NB4 (cell line): ENCODE measurements around the gene ZNF774.
"Not testable (repeated sequence)": the region's sequence is repeated elsewhere in the genome, so short reads cannot be mapped to it uniquely, and the experiment has no call there.

Experiments used
- DNase-seq: peaks from one replicate; pipeline ENCODE4 v3.0.0; 2010; ENCODE audit warnings: low read depth
- H3K4me3 ChIP-seq: one replicate; pipeline ENCODE4 v1.5.1; 2011; ENCODE audit warnings: mild to moderate bottlenecking, low read depth, low read length, moderate library complexity
- CTCF ChIP-seq: IDR thresholded peaks from one replicate; pipeline ENCODE4 v1.5.1; 2012; ENCODE audit warnings: low read depth, low read length
- MYC ChIP-seq: IDR thresholded peaks from 2 replicates; pipeline ENCODE4 v1.6.1; 2011; ENCODE audit warnings: low read depth, low read length
- POLR2A ChIP-seq: IDR thresholded peaks from 2 replicates; pipeline ENCODE4 v1.6.1; 2011; ENCODE audit warnings: mild to moderate bottlenecking; ENCODE audit not compliant: insufficient read length; ENCODE audit errors: extremely low read depth
- TF ChIP-seq, protein P1 (sequence below): IDR thresholded peaks from 2 replicates; pipeline ENCODE4 v1.6.1; 2011; ENCODE audit warnings: low read depth, low read length

The ZNF774 gene

DNA sequence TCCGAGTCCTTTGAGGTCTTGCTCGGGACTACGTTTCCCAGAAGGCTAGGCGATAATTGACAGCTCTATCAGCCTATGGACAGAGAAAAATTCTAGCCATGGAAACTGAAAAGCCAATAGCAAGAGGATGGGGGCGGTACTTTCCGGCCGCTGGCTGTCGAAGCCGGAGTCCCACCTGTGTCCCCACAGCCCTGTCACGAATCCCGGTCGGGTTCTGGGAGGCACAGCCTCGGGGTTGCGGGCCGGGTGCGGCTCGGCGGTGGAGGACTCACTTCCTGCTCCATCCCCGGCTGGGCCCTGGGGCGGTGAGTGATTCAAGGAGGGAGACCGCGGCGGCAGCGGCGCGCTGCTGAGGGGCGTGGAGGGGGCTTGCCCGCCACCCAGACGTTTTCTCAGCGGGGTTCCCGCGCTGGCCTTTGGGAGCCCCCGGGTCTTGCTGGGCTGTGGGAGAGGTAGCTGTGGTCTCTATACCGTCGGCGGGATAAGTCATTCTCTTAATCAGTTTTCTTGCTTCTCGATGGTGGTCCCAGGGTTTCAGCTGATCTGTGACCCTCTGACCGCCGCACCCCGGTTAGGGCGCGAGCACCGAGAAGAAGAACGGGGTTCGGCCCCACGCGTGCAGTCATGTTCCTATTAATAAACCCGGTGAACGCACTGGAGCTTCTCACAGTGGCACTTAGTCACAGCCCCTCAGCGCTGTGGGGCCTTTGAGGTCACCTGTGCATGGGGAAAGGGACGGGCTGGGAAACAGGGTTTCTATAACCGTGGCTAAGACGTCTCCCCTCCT, at the start of gene ZNF774:
ZNF774 (plus strand) TSS at position 178 of the 787 bp plus-strand sequence. CDS start 2,377 bp downstream, outside the sequence.
- DNase-seq = peak; percentile 95
- TF ChIP-seq POLR2A (peak; percentile 25), MYC (peak; percentile 17; the same call in 1 of the 2 replicates), CTCF (no peak)
- peak within 1 kb of the TSS; percentile 68 for H3K4me3 ChIP-seq

GRCh38 chr15:90305355-90305754, 46.7 kb upstream of the ZNF774 start:
- H3K4me3 ChIP-seq, DNase-seq: not testable (repeated sequence)

GRCh38 chr15:90305932-90306331, 46.2 kb upstream of the ZNF774 start:
- TF ChIP-seq, protein P1, sequence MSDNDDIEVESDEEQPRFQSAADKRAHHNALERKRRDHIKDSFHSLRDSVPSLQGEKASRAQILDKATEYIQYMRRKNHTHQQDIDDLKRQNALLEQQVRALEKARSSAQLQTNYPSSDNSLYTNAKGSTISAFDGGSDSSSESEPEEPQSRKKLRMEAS = no peak
- no peak for TF ChIP-seq POLR2A
- no peak for TF ChIP-seq MYC
- no peak for TF ChIP-seq CTCF
- no peak overlapping the region for H3K4me3 ChIP-seq
- DNase-seq = no peak

DNA sequence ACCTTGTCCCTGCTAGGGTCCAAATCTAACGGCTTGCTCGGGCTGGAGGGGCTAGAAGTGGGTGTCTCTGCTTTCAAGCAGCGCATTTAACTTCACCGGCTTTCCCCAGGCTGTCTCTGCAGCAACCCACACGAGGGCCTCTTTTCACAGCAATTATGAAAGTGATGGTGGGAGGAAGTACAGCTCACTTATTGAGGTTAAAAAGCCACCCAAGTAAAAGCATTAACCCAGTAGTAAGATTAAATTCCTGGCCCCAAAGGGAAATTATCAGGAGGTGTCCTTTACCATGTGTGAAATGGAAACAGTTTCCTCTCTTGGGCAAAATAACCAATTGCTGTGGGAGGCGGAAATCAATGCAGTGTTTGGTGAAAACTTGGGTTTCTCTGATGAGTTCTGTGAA, 45.5 kb upstream of the ZNF774 start:
- H3K4me3 ChIP-seq = no peak overlapping the region
- peak; percentile 61 for DNase-seq
- no peak for TF ChIP-seq CTCF
- no peak for TF ChIP-seq MYC
- TF ChIP-seq POLR2A = no peak
- TF ChIP-seq, protein P1 = no peak

- TF ChIP-seq, protein P1 = no peak
- TF ChIP-seq MYC = no peak
- TF ChIP-seq POLR2A = no peak
- no peak for TF ChIP-seq CTCF
- DNase-seq = no peak
- H3K4me3 ChIP-seq = no peak overlapping the region
Observed at GRCh38 chr15:90307661-90308060, 44.4 kb upstream of the ZNF774 start.

DNA sequence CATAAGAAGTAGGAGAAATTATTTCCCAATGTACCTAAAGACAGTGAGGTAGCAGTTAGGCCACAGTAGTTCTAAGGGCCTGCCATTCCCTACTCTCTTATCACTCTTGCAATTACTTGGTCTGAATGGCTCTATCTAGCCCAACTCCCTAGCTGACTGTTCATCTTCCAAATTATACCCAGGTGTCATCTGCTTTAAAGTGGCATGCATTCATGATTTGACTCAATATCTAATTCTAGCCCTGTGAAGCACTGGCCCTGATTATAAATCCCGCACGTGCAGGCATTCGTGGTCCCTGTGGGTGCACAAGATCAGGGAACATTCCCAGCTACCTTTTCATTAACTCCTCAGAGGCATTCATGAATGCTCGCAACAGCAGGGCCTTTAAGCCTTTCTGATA, 43.1 kb upstream of the ZNF774 start:
- DNase-seq = no peak
- TF ChIP-seq CTCF (no peak), MYC (no peak), POLR2A (no peak)
- TF ChIP-seq, protein P1 = no peak
- H3K4me3 ChIP-seq = no peak overlapping the region
